Endothelial cell of umbilical vein (primary cell): Measurements from ENCODE around the gene CACNG8. TPM values are rescaled to one million over a fixed set of nuclear protein-coding genes. Genes with fewer than 3 reads are reported as not detected.

Source experiments
- BruUV-seq: library from RNA; stranded (reverse); fragments of 400-500 nt; replicated peaks from 2 replicates; lab custom pipeline; 2021; lab: Mats Ljungman, UMichigan
- CTCF ChIA-PET: fragments of 300-600, 350-600 bp; sonication (Branson Sonifier 250); formaldehyde crosslinking; loops from one replicate; lab custom pipeline; 2021; ENCODE audit warnings: antibody characterized with exemption, inconsistent platforms; lab: Charles Lee
- POLR2A ChIA-PET: fragments of 300-600, 350-600 bp; sonication (Branson Sonifier 250); formaldehyde crosslinking; loops from one replicate; lab custom pipeline; 2021; ENCODE audit warnings: antibody characterized with exemption, inconsistent platforms; lab: Charles Lee
- DNase-seq: peaks from one replicate; pipeline ENCODE4 v3.0.0-alpha.2; 2011; ENCODE audit warnings: low read depth, low spot score
- FAIRE-seq: peaks from 2 replicates; lab custom pipeline; 2011; peaks lifted over from hg19 to GRCh38; lab: Jason Lieb, UNC
- H2AFZ ChIP-seq: 2 replicates; pipeline ENCODE4 v1.6.0; 2012; ENCODE audit warnings: low read depth, low read length, control low read depth, inconsistent platforms
- H3K27ac ChIP-seq: 2 replicates; pipeline ENCODE4 v1.5.1; 2011; ENCODE audit warnings: low read depth, mild to moderate bottlenecking, control low read depth, low read length, moderate library complexity; ENCODE audit not compliant: insufficient read depth
- H3K27me3 ChIP-seq, 2 experiments: 2 replicates each; pipeline versions ENCODE4 v1.6.0 to v1.6.1; 2011; ENCODE audit warnings: low read length in 2 of 2, mixed read lengths in 1 of 2; ENCODE audit not compliant: control insufficient read depth in 2 of 2, insufficient read depth in 2 of 2
- H3K36me3 ChIP-seq, 2 experiments: 2 replicates in 1 of 2; 3 replicates in 1 of 2; pipeline ENCODE4 v1.5.1; 2011; ENCODE audit warnings: low read length in 2 of 2, mild to moderate bottlenecking in 1 of 2, moderate library complexity in 1 of 2; ENCODE audit not compliant: control insufficient read depth in 2 of 2, insufficient read depth in 2 of 2; ENCODE audit errors: extremely low read depth in 1 of 2
- H3K4me1 ChIP-seq: 3 replicates; pipeline ENCODE4 v1.5.1; 2011; ENCODE audit warnings: mild to moderate bottlenecking, low read length; ENCODE audit not compliant: control insufficient read depth, insufficient read depth; ENCODE audit errors: extremely low read depth
- H3K4me2 ChIP-seq: 2 replicates; pipeline ENCODE4 v1.6.1; 2011; ENCODE audit warnings: low read length, control low read depth, mixed read lengths; ENCODE audit not compliant: insufficient read depth
- H3K4me3 ChIP-seq, 3 experiments: fragments of 200-600 bp in 1 of 3; sonication (generic), shearing (Covaris generic) in 1 of 3; replicated peaks in 1 of 3; 2 replicates each; pipeline ENCODE4 v1.5.1; 2011 to 2016; ENCODE audit warnings: control low read depth in 3 of 3, low read length in 3 of 3, mild to moderate bottlenecking in 2 of 3, inconsistent platforms in 1 of 3, low read depth in 1 of 3, moderate library complexity in 1 of 3; ENCODE audit not compliant: insufficient read depth in 1 of 3
- H3K79me2 ChIP-seq: 2 replicates; pipeline ENCODE4 v1.6.0; 2012; ENCODE audit warnings: low read length, inconsistent platforms; ENCODE audit not compliant: control insufficient read depth, insufficient read depth
- H3K9ac ChIP-seq: replicated peaks from 2 replicates; pipeline ENCODE3; 2011; ENCODE audit warnings: low read length, control low read depth; ENCODE audit not compliant: insufficient read depth; ENCODE audit errors: extremely low read depth
- H3K9me1 ChIP-seq: replicated peaks from 3 replicates; pipeline ENCODE4 v1.6.0; 2011; ENCODE audit warnings: mild to moderate bottlenecking, low read length; ENCODE audit not compliant: control insufficient read depth, insufficient read depth; ENCODE audit errors: extremely low read depth
- H3K9me3 ChIP-seq: replicated peaks from 2 replicates; pipeline ENCODE4 v1.5.1; 2012; ENCODE audit warnings: low read length, inconsistent platforms; ENCODE audit not compliant: control insufficient read depth, insufficient read depth
- H4K20me1 ChIP-seq: replicated peaks from 2 replicates; pipeline ENCODE3; 2011; ENCODE audit warnings: mild to moderate bottlenecking, low read length; ENCODE audit not compliant: control insufficient read depth, insufficient read depth; ENCODE audit errors: extremely low read depth
- EZH2 ChIP-seq: IDR thresholded peaks from 2 replicates; pipeline ENCODE4 v1.6.1; 2012; ENCODE audit warnings: borderline replicate concordance, low read depth, mild to moderate bottlenecking, moderate library complexity, low read length, inconsistent platforms; ENCODE audit not compliant: severe bottlenecking
- FOS ChIP-seq: IDR thresholded peaks from 2 replicates; pipeline ENCODE4 v1.6.1; 2011; ENCODE audit warnings: mild to moderate bottlenecking, low read length, moderate library complexity, borderline replicate concordance; ENCODE audit not compliant: insufficient read depth
- JUN ChIP-seq: IDR thresholded peaks from 2 replicates; pipeline ENCODE4 v1.6.1; 2011; ENCODE audit warnings: borderline replicate concordance, low read depth; ENCODE audit not compliant: insufficient read length, insufficient read depth
- MAX ChIP-seq: IDR thresholded peaks from 2 replicates; pipeline ENCODE4 v1.6.1; 2011; ENCODE audit not compliant: insufficient read depth, insufficient read length
- POLR2A ChIP-seq: IDR thresholded peaks from 2 replicates; pipeline ENCODE4 v1.6.1; 2012; ENCODE audit warnings: low read depth, mild to moderate bottlenecking, control low read depth, low read length
- dilution Hi-C: fragments of 300-500 bp; cut with MboI; formaldehyde crosslinking; loops from one replicate; pipeline ENCODE4 v1.15.0; 2019; ENCODE audit warnings: low sequenced_read_pairs; ENCODE audit not compliant: extremely low pct_ligation_motif_present
- intact Hi-C: fragments of 100-400 bp; cut with micrococcal nuclease; formaldehyde crosslinking; loops from one replicate; pipeline ENCODE4 v1.10.0; 2022
- polyA plus RNA-seq, 4 experiments: library from polyadenylated mRNA; depleted of rRNA in 3 of 4; stranded (reverse) in 3 of 4; unstranded in 1 of 4; fragments of >200 nt; gene quantifications; 2 replicates each; pipeline versions ENCODE4 v1.2.1 to v1.2.3, GENCODE V29; 2011 to 2012; ENCODE audit warnings: missing spikeins in 1 of 4
- total RNA-seq: library from RNA; stranded (reverse); gene quantifications from 2 replicates; pipeline ENCODE4 v1.2.3, GENCODE V29; 2021

Gene CACNG8
- total and polyA plus RNA-seq, 2 donors (not counting 3 experiments of a cell fraction or from before 2014, with no cell fraction given), result 0.18 to 1.7 TPM

GRCh38 chr19:53961523-53962356, 997 bp upstream of the CACNG8 start:
- Histone ChIP-seq H3K4me2 (peak overlapping the region; percentile 29), H3K9ac (no peak overlapping the region), H4K20me1 (no peaks in the 10 kb centered on the region), H3K9me3 (no peaks in the 10 kb centered on the region), H3K36me3 (no peaks in the 10 kb centered on the region), H3K79me2 (no peaks in the 10 kb centered on the region), H3K4me3 (peak overlapping the region in 2 of 3 experiments; percentile 27 to 46), H3K9me1 (no peaks in the 10 kb centered on the region), H3K4me1 (peaks cover 5% of the 10 kb centered on the region), H3K27me3 (peaks cover 52 to 62% of the 10 kb centered on the region in 2 experiments), H3K27ac (no peak overlapping the region), H2AFZ (peak overlapping the region; percentile 24)
- TF ChIP-seq POLR2A, result no peak
- peak; percentile 58 for TF ChIP-seq EZH2
- intact Hi-C loops (no loop called here), dilution Hi-C loops (no loop called here)
- DNase-seq, result no peak
- POLR2A ChIA-PET, result no interaction called here
- CTCF ChIA-PET, result interaction anchor here (1.7 kb wide), 1 partner anchor 68 kb away, joined by 5 read pairs; no protein-coding TSS in a partner anchor
- FAIRE-seq, result no peak
- no TSS peak for BruUV-seq

GRCh38 chr19:53965091-53965490, 2.4 kb downstream of the CACNG8 start:
- H3K27ac ChIP-seq, result no peak overlapping the region
- H3K4me3 ChIP-seq, result no peak overlapping the region
- FAIRE-seq (no peak), DNase-seq (no peak)
- dilution Hi-C loops (no loop called here), intact Hi-C loops (no loop called here)
- no peak overlapping the region for H2AFZ ChIP-seq
- no peak overlapping the region for H3K9ac ChIP-seq
- no TSS peak for BruUV-seq
- ChIA-PET POLR2A (no interaction called here), CTCF (interaction anchor here (2.0 kb wide), 1 partner anchor 17 kb away, joined by 6 read pairs; no protein-coding TSS in a partner anchor)
- H3K9me1 ChIP-seq, result no peaks in the 10 kb centered on the region
- H3K4me2 ChIP-seq, result no peak overlapping the region
- H3K4me1 ChIP-seq, result peaks cover 5% of the 10 kb centered on the region
- TF ChIP-seq JUN, result no peak
- TF ChIP-seq FOS, result no peak
- no peak for TF ChIP-seq MAX
- TF ChIP-seq POLR2A, result no peak
- no peaks in the 10 kb centered on the region for H3K79me2 ChIP-seq
- peaks cover 28 to 34% of the 10 kb centered on the region in 2 experiments for H3K27me3 ChIP-seq
- no peaks in the 10 kb centered on the region for H4K20me1 ChIP-seq
- H3K9me3 ChIP-seq, result no peaks in the 10 kb centered on the region
- no peaks in the 10 kb centered on the region for H3K36me3 ChIP-seq
